Sigmoid colon (tissue), 7 donors: ENCODE data around the gene PRR15. TPM values are rescaled to one million over a fixed set of nuclear protein-coding genes. Genes with fewer than 3 reads are reported as not detected.

ENCODE experiments used
- DNase-seq: peaks from one replicate; pipeline ENCODE4 v3.0.0-alpha.2; 2019
- H3K27ac ChIP-seq, 4 donors: fragments of 200-600 bp; sonication (generic); one replicate each; pipeline ENCODE4 v1.5.1; 2016 to 2019; ENCODE audit warnings: mild to moderate bottlenecking in 1 of 4
- H3K27me3 ChIP-seq, 3 donors: fragments of 200-600 bp; sonication (generic); one replicate each; pipeline ENCODE4 v1.5.1; 2019; ENCODE audit warnings: mild to moderate bottlenecking in 1 of 3
- H3K36me3 ChIP-seq, 4 donors: fragments of 200-600 bp; sonication (generic); one replicate each; pipeline ENCODE4 v1.5.1; 2016 to 2019
- H3K4me1 ChIP-seq, 4 donors: fragments of 200-600 bp; sonication (generic); one replicate each; pipeline ENCODE4 v1.5.1; 2017 to 2019
- H3K4me3 ChIP-seq, 4 donors: fragments of 200-600 bp; sonication (generic); one replicate each; pipeline ENCODE4 v1.5.1; 2017 to 2019; ENCODE audit warnings: mild to moderate bottlenecking in 2 of 4, moderate library complexity in 1 of 4
- H3K9me3 ChIP-seq, 4 donors: fragments of 200-600 bp in 3 of 4; sonication (generic) in 3 of 4; one replicate each; pipeline versions ENCODE4 v1.5.1 to v1.6.1; 2013 to 2019
- CTCF ChIP-seq, 4 experiments: fragments of 450-650 bp in 3 of 4; fragments of 200-600 bp in 1 of 4; IDR thresholded peaks; one replicate each; pipeline ENCODE4 v1.5.1; 2016 to 2019; ENCODE audit warnings: antibody characterized with exemption in 4 of 4, mild to moderate bottlenecking in 3 of 4, moderate library complexity in 2 of 4
- EP300 ChIP-seq, 4 donors: sonication (generic); formaldehyde crosslinking; IDR thresholded peaks; one replicate each; pipeline ENCODE4 v1.6.1; 2017; ENCODE audit warnings: antibody characterized with exemption in 4 of 4
- POLR2A ChIP-seq, 2 donors: fragments of 450-650 bp; IDR thresholded peaks; one replicate each; pipeline ENCODE4 v1.6.1; 2016; ENCODE audit warnings: antibody characterized with exemption in 2 of 2, mild to moderate bottlenecking in 2 of 2, moderate library complexity in 2 of 2
- POLR2AphosphoS5 ChIP-seq, 4 donors: sonication (generic); formaldehyde crosslinking; IDR thresholded peaks; one replicate each; pipeline ENCODE4 v1.6.1; 2017; ENCODE audit warnings: antibody characterized with exemption in 4 of 4
- WGBS, 2 donors: extraction: QIAGEN DNeasy Blood & Tissue Kit; methylation state at CpG; one replicate each; pipeline ENCODE4 v1.1.7; 2013; 5-methylcytosine and 5-hydroxymethylcytosine counted together
- intact Hi-C: fragments of 100-400 bp; cut with DNase I; formaldehyde crosslinking; loops from one replicate; pipeline ENCODE4 v1.15.1; 2023
- polyA plus RNA-seq, 3 donors: library from polyadenylated mRNA; stranded (reverse); fragments of 200-250 nt; gene quantifications; one replicate each; pipeline ENCODE4 v1.2.3, GENCODE V29; 2013
- total RNA-seq, 4 donors: library from RNA; depleted of rRNA; stranded (reverse); fragments of >200 nt; gene quantifications; one replicate each; pipeline ENCODE4 v1.1.0, GENCODE V29; 2016
- donor health status: healthy with polysubstance abuse.
- donor health status: Bipolar disorder and iron deficiency.
- donor health status: healthy.

The PRR15 gene
- total and polyA plus RNA-seq, 7 donors: 0.27 to 318 (median 166) TPM; not detected in 3

DNA sequence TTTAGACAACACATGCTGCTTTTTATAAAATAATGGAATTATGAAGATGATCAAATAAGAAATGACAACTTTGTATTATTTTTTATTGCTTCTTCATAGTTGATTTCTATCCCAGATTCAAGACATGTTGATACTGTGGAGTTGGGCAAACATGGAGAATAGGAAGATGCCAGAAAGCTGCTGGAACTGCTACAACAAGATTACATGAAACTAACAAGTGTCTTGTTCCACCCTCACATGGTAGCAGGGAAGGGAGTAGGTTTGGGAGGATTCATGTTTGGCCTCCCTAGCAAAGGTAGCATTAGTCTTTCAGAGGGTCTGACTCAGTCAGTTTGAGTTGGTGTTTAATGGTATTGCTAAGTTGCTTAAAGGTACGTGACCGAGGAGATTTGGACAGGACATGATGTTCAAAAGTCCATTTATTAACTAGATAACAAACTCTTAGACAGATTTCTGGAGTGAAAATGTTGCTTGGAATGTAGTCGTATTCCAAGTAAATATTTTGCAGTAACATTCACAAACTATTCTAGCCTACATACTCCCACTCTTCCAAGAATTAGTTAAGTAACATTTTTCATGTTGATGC lies 33.1 kb downstream of the PRR15 start:
- H3K9me3 ChIP-seq: no peaks in the 10 kb centered on the region
- H3K4me3 ChIP-seq: no peak overlapping the region
- no peaks in the 10 kb centered on the region for H3K36me3 ChIP-seq
- no peaks in the 10 kb centered on the region for H3K4me1 ChIP-seq
- TF ChIP-seq POLR2AphosphoS5 (IDR thresholded peaks at IDR 0.05): no peak
- TF ChIP-seq POLR2A (IDR thresholded peaks at IDR 0.05): no peak
- TF ChIP-seq EP300 (IDR thresholded peaks at IDR 0.05): no peak
- TF ChIP-seq CTCF (IDR thresholded peaks at IDR 0.05): no peak
- no peak for DNase-seq
- no peaks in the 10 kb centered on the region for H3K27me3 ChIP-seq
- intact Hi-C loops: no loop called here
- 76 to 89% methylated on average over 3 of the region's 3 CpGs for WGBS, 2 donors
- H3K27ac ChIP-seq: no peak overlapping the region

- no peak overlapping the region for H3K27ac ChIP-seq
- TF ChIP-seq POLR2AphosphoS5 (IDR thresholded peaks at IDR 0.05) (no peak), POLR2A (IDR thresholded peaks at IDR 0.05) (no peak), CTCF (IDR thresholded peaks at IDR 0.05) (no peak), EP300 (IDR thresholded peaks at IDR 0.05) (no peak)
- intact Hi-C loops: no loop called here
These were observed 33.6 kb downstream of the PRR15 start for GRCh38 chr7:29597266-29597665.

DNA sequence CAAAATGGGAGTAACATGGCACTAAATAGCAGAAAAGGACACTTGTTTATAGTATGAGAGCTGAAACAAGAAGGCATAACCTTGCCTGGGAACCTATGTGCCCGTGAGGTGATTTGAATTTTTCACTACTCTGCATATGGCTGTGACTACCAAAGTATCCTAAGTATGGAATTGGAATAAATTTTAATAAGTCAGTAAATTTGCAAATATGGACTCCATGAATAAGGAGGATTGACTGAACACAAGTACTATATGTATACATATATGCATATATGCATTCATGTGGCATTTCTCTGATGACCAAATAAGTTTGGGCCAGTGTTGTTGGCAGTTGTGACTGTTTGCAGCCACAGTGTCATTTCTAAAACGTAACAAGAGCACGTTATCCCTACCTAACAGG lies 34.5 kb downstream of the PRR15 start:
- 40 to 72% methylated on average over 3 of the region's 3 CpGs for WGBS, 2 donors

More at GRCh38 chr7:29597266-29597665, 33.6 kb downstream of the PRR15 start:
- no peaks in the 10 kb centered on the region for H3K4me1 ChIP-seq
- WGBS, 2 donors: 93 to 98% methylated on average over 2 of the region's 2 CpGs
- no peak overlapping the region for H3K4me3 ChIP-seq
- DNase-seq: no peak
- H3K27me3 ChIP-seq: no peaks in the 10 kb centered on the region
- no peaks in the 10 kb centered on the region for H3K36me3 ChIP-seq
- no peaks in the 10 kb centered on the region for H3K9me3 ChIP-seq

DNA sequence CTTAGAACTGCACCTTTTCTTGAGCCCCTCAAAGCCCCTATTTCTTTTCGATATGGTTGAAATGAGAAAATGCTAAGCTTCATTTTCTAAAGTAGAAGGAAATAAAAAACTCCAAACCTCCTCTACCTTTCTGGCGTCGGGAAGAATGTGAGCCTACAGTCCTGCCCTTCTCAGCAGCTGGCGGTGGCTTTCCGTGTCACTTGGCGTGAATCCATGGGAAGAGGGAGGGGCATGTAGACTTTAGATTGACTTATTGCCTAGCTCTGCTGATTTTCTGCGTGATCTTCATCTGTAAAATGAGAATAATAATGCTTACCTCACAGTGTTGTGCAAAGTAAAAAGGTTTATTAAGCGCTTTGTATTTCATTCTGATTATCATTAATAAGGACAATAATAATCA lies 35.0 kb downstream of the PRR15 start:
- Histone ChIP-seq H3K36me3 (no peaks in the 10 kb centered on the region), H3K4me3 (no peak overlapping the region), H3K27me3 (no peaks in the 10 kb centered on the region), H3K4me1 (no peaks in the 10 kb centered on the region), H3K27ac (no peak overlapping the region), H3K9me3 (no peaks in the 10 kb centered on the region)
- no peak for DNase-seq
- no peak for TF ChIP-seq POLR2A (IDR thresholded peaks at IDR 0.05)
- no peak for TF ChIP-seq CTCF (IDR thresholded peaks at IDR 0.05)
- TF ChIP-seq EP300 (IDR thresholded peaks at IDR 0.05): no peak
- TF ChIP-seq POLR2AphosphoS5 (IDR thresholded peaks at IDR 0.05): no peak
- intact Hi-C loops: no loop called here
- 17 to 65% methylated on average over 8 of the region's 8 CpGs for WGBS, 2 donors

More for the DNA sequence above, 34.5 kb downstream of the PRR15 start:
- no peaks in the 10 kb centered on the region for H3K27me3 ChIP-seq
- DNase-seq: no peak
- no peaks in the 10 kb centered on the region for H3K4me1 ChIP-seq
- H3K36me3 ChIP-seq: no peaks in the 10 kb centered on the region
- H3K9me3 ChIP-seq: no peaks in the 10 kb centered on the region
- TF ChIP-seq EP300 (IDR thresholded peaks at IDR 0.05) (no peak), POLR2AphosphoS5 (IDR thresholded peaks at IDR 0.05) (no peak), CTCF (IDR thresholded peaks at IDR 0.05) (no peak), POLR2A (IDR thresholded peaks at IDR 0.05) (no peak)
- H3K4me3 ChIP-seq: no peak overlapping the region
- H3K27ac ChIP-seq: no peak overlapping the region
- intact Hi-C loops: no loop called here

GRCh38 chr7:29599026-29599425 lies 35.4 kb downstream of the PRR15 start:
- no peak overlapping the region for H3K27ac ChIP-seq
- no peaks in the 10 kb centered on the region for H3K4me1 ChIP-seq
- TF ChIP-seq POLR2AphosphoS5 (IDR thresholded peaks at IDR 0.05): no peak
- TF ChIP-seq POLR2A (IDR thresholded peaks at IDR 0.05): no peak
- TF ChIP-seq CTCF (IDR thresholded peaks at IDR 0.05): no peak
- no peak for TF ChIP-seq EP300 (IDR thresholded peaks at IDR 0.05)
- H3K36me3 ChIP-seq: no peaks in the 10 kb centered on the region
- WGBS, 2 donors: 43 to 77% methylated on average over 2 of the region's 2 CpGs
- no peaks in the 10 kb centered on the region for H3K27me3 ChIP-seq
- H3K9me3 ChIP-seq: no peaks in the 10 kb centered on the region
- intact Hi-C loops: no loop called here
- no peak for DNase-seq
- H3K4me3 ChIP-seq: no peak overlapping the region
